Gastroesophageal sphincter (tissue), 3 donors: ENCODE measurements around the gene MUC5AC.

Experiments used
- CTCF ChIP-seq, 4 experiments: fragments of 200-600 bp in 2 of 4; fragments of 450-650 bp in 2 of 4; sonication (generic) in 1 of 4; IDR thresholded peaks; one replicate each; pipeline ENCODE4 v1.5.1; 2017 to 2019; ENCODE audit warnings: antibody characterized with exemption in 4 of 4, mild to moderate bottlenecking in 2 of 4, moderate library complexity in 2 of 4
- EP300 ChIP-seq: sonication (generic); formaldehyde crosslinking; IDR thresholded peaks from one replicate; pipeline ENCODE4 v1.6.1; 2017; ENCODE audit warnings: antibody characterized with exemption, mild to moderate bottlenecking

- TF ChIP-seq CTCF (IDR thresholded peaks at IDR 0.05), result no peak
- TF ChIP-seq EP300, result no peak
Measured at GRCh38 chr11:1217151-1217550, 59.4 kb downstream of the MUC5AC start.
